ENCODE data around the gene LHFPL6.

- TF ChIP-seq, protein P1, sequence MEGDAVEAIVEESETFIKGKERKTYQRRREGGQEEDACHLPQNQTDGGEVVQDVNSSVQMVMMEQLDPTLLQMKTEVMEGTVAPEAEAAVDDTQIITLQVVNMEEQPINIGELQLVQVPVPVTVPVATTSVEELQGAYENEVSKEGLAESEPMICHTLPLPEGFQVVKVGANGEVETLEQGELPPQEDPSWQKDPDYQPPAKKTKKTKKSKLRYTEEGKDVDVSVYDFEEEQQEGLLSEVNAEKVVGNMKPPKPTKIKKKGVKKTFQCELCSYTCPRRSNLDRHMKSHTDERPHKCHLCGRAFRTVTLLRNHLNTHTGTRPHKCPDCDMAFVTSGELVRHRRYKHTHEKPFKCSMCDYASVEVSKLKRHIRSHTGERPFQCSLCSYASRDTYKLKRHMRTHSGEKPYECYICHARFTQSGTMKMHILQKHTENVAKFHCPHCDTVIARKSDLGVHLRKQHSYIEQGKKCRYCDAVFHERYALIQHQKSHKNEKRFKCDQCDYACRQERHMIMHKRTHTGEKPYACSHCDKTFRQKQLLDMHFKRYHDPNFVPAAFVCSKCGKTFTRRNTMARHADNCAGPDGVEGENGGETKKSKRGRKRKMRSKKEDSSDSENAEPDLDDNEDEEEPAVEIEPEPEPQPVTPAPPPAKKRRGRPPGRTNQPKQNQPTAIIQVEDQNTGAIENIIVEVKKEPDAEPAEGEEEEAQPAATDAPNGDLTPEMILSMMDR (IDR thresholded peaks at IDR 0.05), result no peak
- no peak for TF ChIP-seq POLR2A (IDR thresholded peaks at IDR 0.05)
These were observed 6.3 kb downstream of the LHFPL6 start for GRCh38 chr13:39596685-39597084.
